Spinal cord (tissue), 10 donors: Measurements from ENCODE around the gene RAB2B. TPM values are rescaled to one million over a fixed set of nuclear protein-coding genes. Genes with fewer than 3 reads are reported as not detected.

Experiments
- DNase-seq, 6 donors: peaks; one replicate each; pipeline versions ENCODE4 v3.0.0 to v3.0.0-alpha.2; 2013 to 2015; ENCODE audit warnings: low spot score in 6 of 6, low read depth in 4 of 6
- H3K27ac ChIP-seq: one replicate; pipeline ENCODE4 v1.5.1; 2013; ENCODE audit warnings: low read depth, low read length, control low read depth
- H3K27me3 ChIP-seq: one replicate; pipeline ENCODE4 v1.6.1; 2013; ENCODE audit warnings: low read length; ENCODE audit not compliant: control insufficient read depth, insufficient read depth
- H3K36me3 ChIP-seq: one replicate; pipeline ENCODE4 v1.6.1; 2013; ENCODE audit warnings: low read length; ENCODE audit not compliant: control insufficient read depth, insufficient read depth
- H3K4me1 ChIP-seq: one replicate; pipeline ENCODE4 v1.6.1; 2013; ENCODE audit warnings: low read length; ENCODE audit not compliant: control insufficient read depth, insufficient read depth
- H3K4me3 ChIP-seq: one replicate; pipeline ENCODE4 v1.5.1; 2013; ENCODE audit warnings: low read depth, low read length, control low read depth
- H3K9me3 ChIP-seq: one replicate; pipeline ENCODE4 v1.6.1; 2013; ENCODE audit warnings: low read length; ENCODE audit not compliant: control insufficient read depth, insufficient read depth
- WGBS: methylation state at CpG from one replicate; pipeline ENCODE4 v1.1.5; 2013; ENCODE audit warnings: missing lambda C conversion rate; ENCODE audit not compliant: insufficient coverage; 5-methylcytosine and 5-hydroxymethylcytosine counted together
- polyA plus RNA-seq, 2 donors: library from polyadenylated mRNA; unstranded; fragments of 120-200 nt; gene quantifications; one replicate each; pipeline ENCODE4 v1.2.1, GENCODE V29; 2013; ENCODE audit not compliant: insufficient read length in 2 of 2
- total RNA-seq, 2 donors: library from RNA; depleted of rRNA in 1 of 2; stranded (reverse); fragments of 120-200 nt in 1 of 2; fragments of >200 nt in 1 of 2; gene quantifications; one replicate each; pipeline versions ENCODE4 v1.2.3 to v1.2.4, GENCODE V29; 2013 to 2014
- donor health status: healthy.

Gene RAB2B
- total and polyA plus RNA-seq, 4 donors = 36.9 to 49.3 (median 42.1) TPM

DNA sequence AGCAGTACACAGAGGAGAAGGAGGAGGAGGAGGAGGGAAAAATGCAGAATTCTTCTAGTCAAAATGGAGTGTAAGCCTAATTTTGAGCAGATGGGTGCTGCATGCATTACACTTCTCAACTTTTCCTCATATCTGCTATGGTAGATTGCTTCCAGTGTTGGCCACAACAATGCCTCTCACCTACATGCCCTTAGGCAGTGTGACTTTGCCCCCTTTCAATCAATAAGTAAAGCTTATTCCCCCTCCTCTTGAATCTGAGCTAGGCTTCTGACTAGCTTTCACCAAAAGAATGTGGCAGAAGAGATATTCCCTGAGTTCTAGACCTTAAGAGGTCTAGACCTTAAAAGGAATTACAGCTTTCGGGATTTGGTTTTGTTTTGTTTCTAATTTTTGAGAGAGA, 37.6 kb upstream of the RAB2B start:
- Histone ChIP-seq H3K27me3 (no peaks in the 10 kb centered on the region), H3K9me3 (no peaks in the 10 kb centered on the region), H3K4me3 (no peak overlapping the region), H3K4me1 (peaks cover 13% of the 10 kb centered on the region), H3K36me3 (peaks cover 4% of the 10 kb centered on the region), H3K27ac (no peak overlapping the region)
- 100% methylated on average over 1 of the region's 1 CpG for WGBS
- DNase-seq = no peak

DNA sequence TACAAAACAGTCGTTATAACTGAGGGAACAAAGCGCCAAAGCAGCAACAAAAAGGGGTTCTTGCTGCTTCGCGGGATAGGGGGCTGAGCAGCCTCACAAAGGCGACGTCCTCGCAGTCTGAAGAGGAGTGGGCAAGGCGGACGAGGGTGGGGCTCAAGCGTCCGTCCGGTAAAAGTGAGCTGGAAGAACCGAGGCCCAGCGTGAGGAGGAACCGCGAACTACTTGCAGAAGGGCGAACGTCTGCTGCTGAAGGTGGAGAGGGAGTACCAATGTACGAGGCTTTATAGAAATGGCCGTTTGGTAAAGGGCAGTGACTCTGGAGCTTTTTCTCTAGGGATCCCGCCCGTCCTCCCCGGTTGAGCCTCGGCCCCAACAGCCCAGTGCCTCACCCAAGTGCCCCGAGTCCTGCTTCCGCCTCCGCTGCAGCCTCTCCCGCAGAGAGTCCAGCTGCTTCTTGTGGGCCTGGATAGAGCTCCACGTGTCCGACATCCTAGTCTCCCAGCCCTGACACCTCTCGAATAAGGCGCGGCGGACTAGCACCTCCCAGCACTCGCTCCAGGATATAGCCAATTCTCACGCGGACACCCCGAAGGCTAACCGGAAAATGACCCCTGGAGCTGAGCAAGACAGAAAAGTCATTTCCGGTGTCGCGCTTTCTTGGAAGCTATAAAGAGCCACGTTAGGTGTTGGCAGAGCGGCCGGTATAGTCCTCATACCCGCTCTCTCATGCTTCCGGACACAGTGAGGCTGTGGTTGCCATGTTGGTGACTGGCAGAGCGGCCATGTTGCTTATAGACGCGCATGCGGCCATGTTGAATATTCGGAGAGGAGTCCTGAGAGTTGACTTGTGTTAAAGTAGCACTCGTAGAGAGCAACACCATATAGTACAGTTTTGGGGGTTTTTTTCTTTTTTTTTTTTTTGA, 34.2 kb upstream of the RAB2B start, which contains the start of gene METTL3:
METTL3 (minus strand) TSS at position 606 of the 923 bp plus-strand sequence; CDS start at position 489, 117 bp downstream.
- H3K9me3 ChIP-seq = no peaks in the 10 kb centered on the region
- peak; percentile 95 to 100 (median 99) for DNase-seq
- peaks cover 15% of the 10 kb centered on the region for H3K36me3 ChIP-seq
- H3K4me1 ChIP-seq = peaks cover 18% of the 10 kb centered on the region
- H3K27ac ChIP-seq = peak within 1 kb of the TSS; percentile 93
- 0% methylated on average over 52 of the region's 53 CpGs for WGBS
- peak within 1 kb of the TSS; percentile 96 for H3K4me3 ChIP-seq
- no peaks in the 10 kb centered on the region for H3K27me3 ChIP-seq

DNA sequence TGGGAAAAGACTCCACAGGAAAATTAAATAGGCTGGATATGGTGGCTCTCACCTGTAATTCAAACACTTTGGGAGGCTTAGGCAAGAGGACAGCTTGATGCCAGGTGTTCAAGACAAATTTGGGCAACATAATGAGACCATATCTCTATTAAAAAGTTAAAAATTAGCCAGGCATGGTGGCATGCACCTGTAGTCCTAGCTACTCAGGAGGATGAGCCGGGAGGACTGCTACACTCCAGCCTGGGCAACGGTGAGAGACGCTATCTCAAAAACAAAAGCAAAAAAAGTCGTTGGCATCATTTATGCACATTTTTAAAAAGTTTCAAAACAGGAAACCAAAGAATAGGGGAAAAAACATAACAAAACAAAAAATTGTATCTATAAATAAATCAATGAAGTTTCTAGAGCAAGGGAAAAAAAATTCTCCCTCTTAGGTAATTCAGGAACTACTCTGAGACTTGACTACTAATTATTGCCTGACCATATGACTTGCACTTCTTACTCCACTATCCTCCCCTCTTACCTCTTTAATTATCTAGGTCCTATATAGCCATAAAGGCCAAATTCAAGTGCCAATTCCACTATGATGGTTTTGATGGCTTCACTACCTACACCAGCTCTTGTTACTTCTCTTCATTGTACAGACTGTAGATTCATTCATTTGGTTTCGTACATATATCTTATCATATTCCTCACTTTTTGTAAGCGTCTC, 32.8 kb upstream of the RAB2B start:
- DNase-seq = no peak
- no peaks in the 10 kb centered on the region for H3K27me3 ChIP-seq
- H3K4me3 ChIP-seq = no peak overlapping the region
- no peak overlapping the region for H3K27ac ChIP-seq
- peaks cover 15% of the 10 kb centered on the region for H3K36me3 ChIP-seq
- H3K4me1 ChIP-seq = peaks cover 18% of the 10 kb centered on the region
- no peaks in the 10 kb centered on the region for H3K9me3 ChIP-seq
- 75% methylated on average over 1 of the region's 6 CpGs for WGBS

DNA sequence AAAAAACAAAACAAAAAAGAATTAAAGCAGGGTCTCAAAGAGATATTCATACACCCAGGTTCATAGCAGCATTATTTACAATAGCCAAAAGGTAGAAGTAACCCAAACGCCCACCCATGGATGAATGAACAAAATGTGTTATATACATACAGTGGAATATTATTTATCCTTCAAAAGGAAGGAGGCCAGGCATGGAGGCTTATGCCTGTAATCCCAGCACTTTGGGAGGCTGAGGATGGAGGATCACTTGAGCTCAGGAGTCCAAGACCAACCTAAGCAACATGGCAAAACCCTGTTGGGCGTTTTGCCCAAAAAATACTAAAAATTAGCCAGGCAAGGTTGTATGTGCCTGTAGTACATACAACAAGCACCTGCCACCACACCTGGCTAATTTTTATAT, 29.8 kb upstream of the RAB2B start:
- Histone ChIP-seq H3K36me3 (peaks cover 26% of the 10 kb centered on the region), H3K9me3 (no peaks in the 10 kb centered on the region), H3K4me1 (peaks cover 13% of the 10 kb centered on the region), H3K27ac (no peak overlapping the region), H3K4me3 (no peak overlapping the region), H3K27me3 (no peaks in the 10 kb centered on the region)
- WGBS = no CpG with 5 or more reads among the region's 2 CpGs
- no peak for DNase-seq

DNA sequence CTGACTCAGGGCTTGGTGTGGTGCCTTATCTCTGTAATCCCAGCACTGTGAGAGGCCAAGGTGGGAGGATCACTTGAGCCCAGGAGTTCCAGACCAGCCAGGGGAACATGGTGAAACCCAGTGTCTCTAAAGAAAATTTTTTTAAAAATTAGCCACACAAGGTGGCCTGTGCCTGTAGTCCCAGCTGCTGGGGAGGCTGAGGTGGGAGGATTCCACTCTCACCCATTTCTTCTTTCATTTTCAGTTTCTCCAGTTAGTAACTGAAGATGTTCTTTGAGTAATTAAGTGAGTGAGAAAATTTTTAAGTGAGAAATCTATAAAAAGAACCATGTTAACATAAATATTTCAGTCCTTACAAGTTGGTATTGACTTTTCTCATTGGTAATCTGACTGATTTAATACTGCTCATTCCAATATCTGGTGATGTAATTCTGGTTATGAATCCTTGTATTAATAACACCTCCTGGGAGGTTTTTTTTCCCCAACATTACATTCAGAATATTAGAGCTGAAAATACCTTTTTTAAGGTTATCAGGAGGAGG, 28.3 kb upstream of the RAB2B start:
- H3K27me3 ChIP-seq = no peaks in the 10 kb centered on the region
- no peak overlapping the region for H3K4me3 ChIP-seq
- H3K27ac ChIP-seq = no peak overlapping the region
- peaks cover 30% of the 10 kb centered on the region for H3K36me3 ChIP-seq
- H3K9me3 ChIP-seq = no peaks in the 10 kb centered on the region
- peaks cover 7% of the 10 kb centered on the region for H3K4me1 ChIP-seq
- no peak for DNase-seq

DNA sequence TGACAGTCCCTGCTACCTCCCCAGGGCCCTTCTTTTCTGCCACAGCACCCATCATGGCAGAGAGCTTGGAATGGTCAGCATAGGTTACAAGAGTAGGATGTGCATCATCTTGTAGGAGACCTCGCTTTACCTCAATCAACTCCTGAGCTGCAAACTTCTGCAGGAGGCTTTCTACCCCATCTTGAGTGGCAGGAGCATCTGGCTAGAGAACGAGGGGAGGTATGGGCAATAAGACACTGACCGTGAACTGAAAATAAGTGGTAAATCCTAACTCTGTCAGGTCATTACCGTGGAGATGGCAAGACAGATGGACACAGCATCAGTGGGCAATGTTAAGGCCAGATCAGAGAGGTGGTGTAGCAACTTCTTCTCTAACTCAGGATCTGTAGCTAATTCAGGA, 26.6 kb upstream of the RAB2B start:
- WGBS = 100% methylated on average over 2 of the region's 4 CpGs
- Histone ChIP-seq H3K4me1 (no peaks in the 10 kb centered on the region), H3K27me3 (no peaks in the 10 kb centered on the region), H3K27ac (no peak overlapping the region), H3K9me3 (no peaks in the 10 kb centered on the region), H3K36me3 (peaks cover 26% of the 10 kb centered on the region), H3K4me3 (no peak overlapping the region)
- no peak for DNase-seq

DNA sequence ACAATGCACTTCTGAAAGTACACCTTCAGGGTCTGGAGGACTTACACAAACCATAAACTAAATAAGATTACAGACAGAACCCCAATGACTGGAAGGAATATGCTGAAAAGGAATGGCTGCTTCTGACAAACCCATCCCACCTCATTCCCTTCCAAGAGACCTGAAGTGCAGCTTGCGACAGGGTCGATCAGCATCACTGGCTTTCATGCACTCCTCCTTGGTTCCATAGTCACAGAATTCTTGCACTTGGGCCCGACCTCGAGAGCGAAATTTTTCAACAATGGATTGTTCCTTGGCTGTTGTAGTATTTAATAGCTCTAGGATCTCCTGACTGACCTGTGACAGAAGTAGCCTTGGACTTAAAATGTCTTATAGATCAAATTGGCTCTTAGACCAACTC, 24.8 kb upstream of the RAB2B start:
- no CpG with 5 or more reads among the region's 5 CpGs for WGBS
- no peak for DNase-seq
- Histone ChIP-seq H3K36me3 (peaks cover 33% of the 10 kb centered on the region), H3K4me1 (no peaks in the 10 kb centered on the region), H3K9me3 (no peaks in the 10 kb centered on the region), H3K27ac (no peak overlapping the region), H3K27me3 (no peaks in the 10 kb centered on the region), H3K4me3 (no peak overlapping the region)

DNA sequence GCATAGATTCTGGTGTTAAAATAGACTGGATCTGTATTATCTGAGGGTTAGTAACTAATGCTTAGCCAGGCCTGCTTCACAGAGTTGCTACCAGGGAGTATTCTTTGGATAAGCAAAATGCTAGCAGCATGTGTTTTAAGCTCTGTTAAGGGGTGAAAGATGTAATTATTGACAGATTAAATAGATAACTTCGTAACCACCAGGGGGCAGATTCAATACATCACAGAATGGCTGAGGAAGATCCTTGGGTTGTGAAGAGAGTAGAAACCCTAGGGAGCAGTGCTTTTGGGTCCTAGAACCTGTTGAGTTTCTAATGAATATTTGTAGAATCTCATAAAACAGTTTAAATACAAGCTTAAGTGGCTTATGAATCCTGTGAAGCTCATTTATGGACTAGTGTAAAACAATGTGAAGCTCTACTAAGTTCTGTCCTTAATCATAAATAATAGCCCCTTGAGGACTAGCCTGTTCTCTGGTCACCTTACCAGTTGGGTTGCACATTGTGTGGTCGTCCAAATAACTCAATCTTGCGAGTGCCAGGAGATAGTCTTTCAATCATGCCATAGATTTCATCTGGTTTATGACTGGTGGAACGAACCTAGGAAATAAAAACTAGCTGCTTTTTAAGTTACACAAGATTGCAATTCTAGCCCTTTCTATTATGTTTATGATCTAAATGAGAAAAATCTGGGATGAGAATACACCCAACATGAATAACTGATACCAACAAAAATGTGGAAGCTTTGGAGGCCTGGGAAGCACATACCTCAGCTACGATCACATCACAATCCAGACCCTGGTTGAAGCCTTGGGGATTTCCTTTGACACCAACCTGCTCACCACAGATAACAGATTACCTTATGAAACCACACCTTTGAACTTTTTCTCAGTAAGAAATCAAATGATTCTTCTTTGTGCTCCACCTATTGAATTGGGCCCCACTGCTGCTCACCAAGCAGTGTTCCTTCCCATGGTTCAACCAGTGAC, 22.1 kb upstream of the RAB2B start:
- peak in 3 of 6 donors; percentile 43 to 85 (median 81) for DNase-seq
- H3K27me3 ChIP-seq = no peaks in the 10 kb centered on the region
- 92% methylated on average over 1 of the region's 5 CpGs for WGBS
- no peak overlapping the region for H3K27ac ChIP-seq
- H3K9me3 ChIP-seq = no peaks in the 10 kb centered on the region
- H3K36me3 ChIP-seq = peaks cover 55% of the 10 kb centered on the region
- no peaks in the 10 kb centered on the region for H3K4me1 ChIP-seq
- no peak overlapping the region for H3K4me3 ChIP-seq

DNA sequence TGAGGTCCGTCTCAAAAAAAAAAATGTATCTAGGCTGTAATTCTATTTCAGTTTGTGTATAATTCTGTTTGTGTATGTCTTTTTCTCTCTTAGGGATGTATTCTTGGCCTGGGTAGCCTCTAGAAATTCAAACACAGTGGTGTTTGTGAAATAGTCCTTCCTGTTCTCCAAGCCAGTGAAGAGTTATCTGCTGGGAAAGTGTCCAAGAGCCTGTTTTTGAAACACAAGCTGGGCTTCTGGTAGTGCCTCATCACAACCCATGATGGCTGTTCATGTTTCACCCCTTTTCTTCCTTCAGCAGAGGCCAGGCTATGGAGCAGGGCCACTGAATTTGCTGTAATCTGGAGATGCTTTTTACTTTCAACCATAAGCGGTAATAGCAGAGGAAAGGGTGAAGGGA, 19.7 kb upstream of the RAB2B start:
- H3K4me3 ChIP-seq = no peak overlapping the region
- no peaks in the 10 kb centered on the region for H3K9me3 ChIP-seq
- peaks cover 66% of the 10 kb centered on the region for H3K36me3 ChIP-seq
- no peak for DNase-seq
- H3K27me3 ChIP-seq = no peaks in the 10 kb centered on the region
- WGBS = 100% methylated on average over 1 of the region's 2 CpGs
- no peaks in the 10 kb centered on the region for H3K4me1 ChIP-seq
- no peak overlapping the region for H3K27ac ChIP-seq
